Fibroblast of skin of right quadriceps (primary cell): ENCODE measurements around the gene ZNF595.
"Not testable (repeated sequence)": the region's sequence is repeated elsewhere in the genome, so short reads cannot be mapped to it uniquely, and the experiment has no call there.

ENCODE experiments used
- DNase-seq: peaks from one replicate; pipeline ENCODE4 v3.0.0-alpha.2; 2013

ZNF595 gene

GRCh38 chr4:86559-87324 is 33.6 kb downstream of the ZNF595 start:
- not testable (repeated sequence) for DNase-seq

- DNase-seq, result no peak
Measured at GRCh38 chr4:98386-98785, 45.3 kb downstream of the ZNF595 start.

GRCh38 chr4:99863-100262 is 46.7 kb downstream of the ZNF595 start:
- no peak for DNase-seq

GRCh38 chr4:107083-107443 is 53.9 kb downstream of the ZNF595 start:
- no peak for DNase-seq

- DNase-seq, result no peak
Measured at GRCh38 chr4:107444-108429, 54.6 kb downstream of the ZNF595 start.

- no peak for DNase-seq
Measured at GRCh38 chr4:112771-113170, 59.6 kb downstream of the ZNF595 start.

GRCh38 chr4:113732-114131 is 60.6 kb downstream of the ZNF595 start:
- DNase-seq, result no peak

- DNase-seq, result no peak
Measured at GRCh38 chr4:114149-114548, 61.0 kb downstream of the ZNF595 start.

GRCh38 chr4:116499-116898 is 63.4 kb downstream of the ZNF595 start:
- DNase-seq, result no peak

- no peak for DNase-seq
Measured at GRCh38 chr4:120616-121015, 67.5 kb downstream of the ZNF595 start.

- DNase-seq, result no peak
Measured at GRCh38 chr4:121408-122084, 68.4 kb downstream of the ZNF595 start.

- DNase-seq, result not testable (repeated sequence)
Measured at GRCh38 chr4:123922-124274, 70.8 kb downstream of the ZNF595 start.

- peak; percentile 98 for DNase-seq
Measured at GRCh38 chr4:124275-125081, 71.4 kb downstream of the ZNF595 start, which contains the start of gene ZNF718. Gene ZNF718, plus strand, starts transcription at chr4:124501. Its CDS starts 170 bp downstream, at chr4:124671.

- DNase-seq, result no peak
Measured at GRCh38 chr4:125091-125771, 72.1 kb downstream of the ZNF595 start.

GRCh38 chr4:125833-126232 is 72.7 kb downstream of the ZNF595 start:
- no peak for DNase-seq

GRCh38 chr4:132483-132882 is 79.4 kb downstream of the ZNF595 start:
- DNase-seq, result no peak
